Activated CD4-positive, CD25-positive, alpha-beta regulatory T cell treated with anti-CD3 and anti-CD28 coated beads, Interleukin-2, amount 50 U/mL, for 16 hours (primary cell): ENCODE measurements around the gene CMAS.
"Not testable (repeated sequence)": the region's sequence is repeated elsewhere in the genome, so short reads cannot be mapped to it uniquely, and the experiment has no call there.

Experiments used
- DNase-seq: peaks from one replicate; pipeline ENCODE4 v3.0.0-alpha.2; 2020; ENCODE audit warnings: low read depth, low spot score

The CMAS gene

DNA sequence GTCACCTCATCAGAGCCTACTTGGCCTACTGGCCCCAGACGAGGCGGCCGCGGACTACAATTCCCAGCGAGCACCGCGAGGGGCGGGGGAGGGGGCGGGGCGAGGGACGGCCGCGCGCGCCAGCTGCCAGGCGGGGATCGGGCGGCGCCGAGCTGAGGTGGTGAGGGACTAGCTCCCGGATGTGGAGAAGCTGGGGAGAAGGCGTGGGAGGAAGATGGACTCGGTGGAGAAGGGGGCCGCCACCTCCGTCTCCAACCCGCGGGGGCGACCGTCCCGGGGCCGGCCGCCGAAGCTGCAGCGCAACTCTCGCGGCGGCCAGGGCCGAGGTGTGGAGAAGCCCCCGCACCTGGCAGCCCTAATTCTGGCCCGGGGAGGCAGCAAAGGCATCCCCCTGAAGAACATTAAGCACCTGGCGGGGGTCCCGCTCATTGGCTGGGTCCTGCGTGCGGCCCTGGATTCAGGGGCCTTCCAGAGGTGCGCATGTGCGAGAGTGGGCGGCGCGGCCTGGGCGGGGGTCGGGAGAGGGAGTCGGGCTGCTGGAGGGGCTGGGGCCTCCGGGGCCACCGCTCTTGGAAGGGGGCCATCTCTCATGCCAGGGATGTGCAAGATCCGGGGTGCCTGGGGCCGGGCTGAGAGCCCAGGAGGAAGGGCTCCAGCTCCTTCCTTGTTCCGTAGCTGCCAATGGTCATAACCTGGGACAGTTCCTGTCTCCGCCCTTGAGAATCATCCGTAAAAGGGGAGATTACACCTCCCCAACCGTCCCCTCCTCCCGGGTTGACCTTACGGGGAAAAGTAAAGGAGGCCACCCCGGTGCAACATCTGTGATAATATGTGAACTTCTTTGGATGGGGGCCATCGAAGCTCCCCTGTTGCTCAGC is at the start of gene CMAS:
Gene CMAS, plus strand, starts transcription at position 129 of the 878 bp plus-strand sequence. Its CDS starts 86 bp downstream, at position 215.
- peak; percentile 56 for DNase-seq

DNA sequence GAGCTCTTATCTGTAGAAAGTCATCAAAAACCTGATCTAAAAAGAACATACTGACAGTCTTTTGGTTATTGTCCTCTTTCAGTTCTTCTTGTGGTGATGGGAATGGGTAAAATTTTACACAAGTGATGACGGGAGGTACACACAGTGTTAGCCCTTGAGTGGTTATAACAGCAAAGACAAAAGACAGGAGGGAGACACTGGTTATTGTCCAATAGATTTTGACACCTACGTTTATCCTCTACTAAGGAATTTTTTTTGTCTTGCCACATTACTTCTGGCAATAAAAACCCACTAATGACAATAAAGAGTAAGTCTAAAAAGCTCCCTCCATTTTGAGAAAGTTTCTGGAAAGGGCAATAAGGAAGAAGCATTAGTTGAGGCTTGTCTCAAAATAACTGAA is 47.7 kb upstream of the CMAS start:
- no peak for DNase-seq

DNA sequence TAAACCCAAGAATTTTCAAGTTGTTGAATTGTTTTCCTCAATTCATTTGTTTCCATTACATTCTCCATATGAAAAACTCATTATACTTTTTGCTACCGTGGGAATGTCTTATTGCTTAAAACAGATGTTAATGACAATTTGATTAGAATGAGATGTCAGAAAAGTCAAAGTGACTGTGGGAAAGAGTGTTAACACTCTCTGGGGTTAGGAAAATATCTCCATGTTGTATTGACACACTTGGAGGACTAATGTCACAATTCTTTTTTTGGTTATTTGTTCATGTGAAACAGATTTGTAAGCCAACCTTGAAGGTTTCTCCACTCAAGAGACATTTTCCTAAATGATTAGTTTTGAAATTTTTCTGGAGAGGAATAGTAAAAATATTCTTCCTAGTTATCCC is 47.2 kb upstream of the CMAS start:
- DNase-seq, result no peak

DNA sequence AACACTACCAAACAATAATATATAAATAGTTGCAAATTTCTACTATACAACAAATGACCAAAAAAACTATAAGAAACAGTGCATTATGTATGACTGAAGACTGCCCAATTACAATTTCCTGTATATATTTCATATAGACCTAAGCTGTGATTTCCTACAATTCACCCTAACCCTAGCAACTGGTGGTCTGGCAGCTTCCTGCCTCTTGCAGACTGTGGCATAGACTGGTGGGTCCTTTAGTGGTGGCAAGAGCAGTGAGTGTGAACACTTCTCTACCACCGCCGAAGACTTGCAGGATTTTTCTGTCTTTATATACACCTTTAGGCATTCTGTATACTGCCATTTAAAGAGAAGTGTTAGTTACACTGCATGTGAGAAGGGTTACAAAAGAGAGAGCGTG is 43.6 kb upstream of the CMAS start:
- no peak for DNase-seq

DNA sequence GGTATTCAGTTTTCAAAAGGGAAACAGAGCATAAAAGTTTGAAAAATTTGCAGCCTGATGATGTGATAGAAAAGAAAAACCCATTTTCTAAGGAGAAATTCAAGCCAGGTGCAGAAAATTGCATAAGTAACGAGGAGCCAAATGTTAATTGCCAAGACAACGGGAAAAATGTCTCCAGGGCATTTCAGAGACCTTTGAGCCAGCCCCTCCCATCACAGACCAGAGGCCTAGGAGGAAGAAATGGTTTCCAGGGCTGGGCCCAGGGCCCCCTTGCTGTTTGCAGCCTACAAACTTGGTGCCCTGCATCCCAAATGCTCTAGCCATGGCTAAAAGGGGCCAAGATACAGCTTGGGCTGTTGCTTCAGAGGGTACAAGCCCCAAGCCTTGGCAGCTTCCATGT is 38.2 kb upstream of the CMAS start:
- not testable (repeated sequence) for DNase-seq

DNA sequence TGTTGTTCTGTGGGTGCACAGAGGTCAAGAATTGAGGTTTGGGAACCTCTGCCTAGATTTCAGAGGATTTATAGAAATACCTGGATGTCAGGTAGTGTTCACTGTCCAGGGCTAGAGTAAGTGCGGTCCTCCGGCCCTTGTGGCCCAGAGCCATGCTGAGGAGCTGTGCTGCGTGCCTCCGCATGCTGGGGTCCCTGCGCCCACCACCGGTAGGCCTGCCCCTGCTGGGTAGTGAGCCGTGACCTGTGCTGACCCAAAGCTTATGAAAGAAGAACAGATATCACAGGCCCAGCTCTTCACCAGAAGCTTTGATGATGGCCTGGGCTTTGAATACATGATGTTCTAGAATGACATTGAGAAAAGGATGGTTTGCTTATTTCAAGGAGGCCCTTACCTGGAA is 37.8 kb upstream of the CMAS start:
- DNase-seq, result no peak

DNA sequence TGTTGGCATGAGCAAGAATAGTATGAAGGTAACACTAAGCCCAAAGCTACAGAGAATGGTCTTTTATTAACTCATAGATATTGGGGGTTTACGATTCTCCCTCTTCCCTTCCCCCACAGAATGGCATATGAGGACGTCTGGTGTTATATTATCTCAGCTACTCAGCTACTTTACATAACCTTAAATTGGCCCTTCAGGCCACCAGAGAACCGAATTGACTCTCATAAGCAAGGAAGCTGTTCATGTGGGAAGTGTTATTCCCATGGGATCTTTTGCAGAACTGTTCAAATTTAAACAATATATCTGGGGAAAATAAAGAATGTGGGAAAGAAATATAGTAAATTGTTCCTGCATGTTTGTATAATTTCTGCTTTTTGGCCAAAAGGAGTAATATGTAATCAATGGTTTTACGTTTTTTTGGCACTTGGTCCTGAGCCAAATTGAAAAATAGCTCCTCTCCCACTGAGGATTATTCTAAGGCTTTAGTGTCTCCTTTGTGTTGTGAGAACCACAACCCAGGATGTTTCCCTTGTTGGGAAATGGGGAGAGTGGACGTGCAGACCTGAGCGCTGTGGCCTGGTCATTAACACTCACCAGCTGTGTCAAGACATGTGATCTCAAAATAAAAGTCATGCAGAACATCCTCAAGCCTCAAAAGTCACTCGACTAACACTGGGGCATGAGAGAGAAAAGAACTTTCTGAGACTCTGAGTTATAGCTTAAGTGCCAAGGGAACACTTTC is 31.8 kb upstream of the CMAS start:
- DNase-seq, result no peak

DNA sequence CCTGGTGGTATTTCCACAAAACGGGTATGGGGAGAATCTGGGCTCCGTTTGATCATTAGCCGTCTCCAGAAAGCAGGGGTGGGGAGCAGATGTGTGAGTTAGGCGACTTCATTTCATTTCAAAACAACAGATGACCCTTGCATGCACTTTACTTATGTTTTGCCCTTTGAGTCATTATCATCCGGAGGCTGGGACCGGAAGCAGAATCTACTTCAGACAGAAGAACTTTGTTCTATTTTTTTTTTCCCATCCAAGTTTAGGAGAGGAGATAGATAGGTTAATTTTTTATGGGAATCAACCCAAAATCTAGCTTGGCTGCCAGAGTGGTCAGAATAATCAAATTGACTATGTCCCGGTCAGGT is 31.3 kb upstream of the CMAS start:
- DNase-seq, result no peak

DNA sequence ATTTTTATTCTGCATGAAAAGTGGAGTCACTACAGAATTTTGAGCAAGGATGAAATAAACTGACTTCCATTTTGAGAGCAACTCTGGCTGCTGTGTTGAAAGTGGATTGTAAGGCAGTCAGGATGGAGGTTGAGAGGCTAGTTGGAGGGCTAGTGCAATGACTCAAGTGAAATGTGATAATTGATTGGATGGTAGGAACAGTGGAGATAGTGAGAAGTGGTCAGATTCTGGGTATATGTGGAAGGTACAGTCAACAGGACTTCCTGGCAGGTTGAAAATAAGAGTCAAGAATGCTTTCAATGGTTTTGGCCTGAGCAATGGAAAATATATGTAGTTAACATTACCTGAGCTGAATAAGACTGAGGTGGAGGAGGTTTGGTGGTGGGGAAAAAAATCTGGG is 29.0 kb upstream of the CMAS start:
- DNase-seq, result no peak

DNA sequence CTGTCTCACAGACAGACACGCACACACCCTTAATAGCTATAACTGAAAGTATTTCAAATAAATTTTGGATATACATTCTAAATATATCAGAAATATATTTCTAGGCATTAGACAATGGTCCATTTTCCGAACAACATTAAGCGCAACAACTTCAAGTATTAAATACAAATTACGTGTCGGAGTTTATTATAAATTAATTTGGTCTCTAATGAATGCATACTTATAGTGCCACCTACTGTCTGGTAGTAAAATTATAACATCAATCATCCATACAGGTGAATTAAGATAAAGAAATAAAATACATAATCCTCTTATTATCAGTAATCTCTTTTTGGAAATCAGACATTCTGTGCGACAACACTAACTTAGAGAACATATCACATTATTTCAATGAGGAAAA is 27.2 kb upstream of the CMAS start:
- DNase-seq, result no peak

DNA sequence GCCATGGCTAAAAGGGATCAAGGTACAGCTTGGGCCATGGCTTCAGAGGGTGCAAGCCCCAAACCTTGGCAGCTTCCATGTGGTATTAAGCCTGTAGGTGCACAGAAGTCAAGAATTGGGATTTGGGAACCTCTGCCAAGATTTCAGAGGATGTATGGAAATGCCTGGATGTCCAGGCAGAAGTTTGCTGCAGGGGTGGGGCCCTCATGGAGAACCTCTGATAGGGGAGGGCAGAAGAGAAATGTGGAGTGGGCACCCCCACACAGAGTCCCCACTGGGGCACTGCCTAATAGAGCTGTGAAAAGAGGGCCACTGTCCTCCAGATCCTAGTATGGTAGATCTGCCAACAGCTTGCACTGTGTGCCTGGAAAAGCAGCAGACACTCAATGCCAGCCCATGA is 22.5 kb upstream of the CMAS start:
- not testable (repeated sequence) for DNase-seq

DNA sequence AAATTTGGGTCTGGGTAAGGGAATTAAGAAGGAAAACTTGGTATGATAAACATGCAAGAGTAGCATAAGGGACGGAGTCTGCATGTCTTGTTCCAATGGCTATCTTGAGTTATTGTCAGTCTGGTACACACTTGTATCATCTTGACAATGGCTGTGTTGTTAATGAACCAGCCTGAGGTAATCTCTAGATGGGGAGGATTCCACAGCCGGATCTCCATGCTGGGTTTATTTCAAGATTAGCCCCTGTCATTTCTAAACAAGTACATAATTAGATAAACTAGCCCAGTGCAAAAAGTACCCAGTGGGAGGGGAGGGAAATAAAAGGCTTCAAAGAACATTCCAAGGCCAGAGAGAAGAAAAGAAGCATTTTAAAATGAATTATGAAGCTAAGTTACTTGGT is 16.5 kb upstream of the CMAS start:
- DNase-seq, result no peak

DNA sequence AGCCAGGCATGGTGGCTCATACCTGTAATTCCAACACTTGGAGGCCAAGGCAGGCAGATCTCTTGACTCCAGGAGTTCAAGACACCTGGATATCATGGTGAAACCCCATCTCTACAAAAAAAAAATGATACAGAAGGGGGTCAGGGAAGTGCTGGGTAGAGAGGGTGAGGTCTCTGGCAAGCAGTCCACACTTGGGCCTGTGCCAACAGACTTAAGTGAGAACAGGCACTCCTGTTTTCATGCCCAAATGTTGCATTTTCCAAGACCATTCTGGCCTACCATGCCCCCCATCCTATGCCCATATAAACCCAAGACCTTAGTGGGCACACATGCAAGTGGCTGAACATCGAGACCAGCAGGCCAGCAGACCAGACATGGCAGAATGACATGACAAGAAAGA is 16.0 kb upstream of the CMAS start:
- DNase-seq, result no peak

DNA sequence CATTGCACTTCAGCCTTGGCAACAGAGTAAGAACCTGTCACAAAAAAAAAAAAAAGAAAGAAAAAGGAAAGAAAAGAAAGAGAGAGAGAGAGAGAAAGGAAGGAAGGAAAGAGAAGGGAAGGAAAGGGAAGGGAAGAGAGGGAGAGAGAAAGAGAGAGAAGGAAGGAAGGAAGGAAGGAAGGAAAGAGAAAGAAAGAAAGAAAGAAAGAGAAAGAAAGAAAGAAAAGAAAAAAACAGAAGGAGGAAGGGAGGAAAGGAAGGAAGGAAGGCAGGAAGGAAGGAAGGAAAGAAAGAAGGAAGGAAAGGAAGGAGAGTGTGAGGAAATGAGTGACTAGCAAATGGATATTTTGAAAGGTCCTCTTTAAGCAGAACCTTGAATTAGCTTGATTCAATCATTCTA is 13.3 kb upstream of the CMAS start:
- no peak for DNase-seq

DNA sequence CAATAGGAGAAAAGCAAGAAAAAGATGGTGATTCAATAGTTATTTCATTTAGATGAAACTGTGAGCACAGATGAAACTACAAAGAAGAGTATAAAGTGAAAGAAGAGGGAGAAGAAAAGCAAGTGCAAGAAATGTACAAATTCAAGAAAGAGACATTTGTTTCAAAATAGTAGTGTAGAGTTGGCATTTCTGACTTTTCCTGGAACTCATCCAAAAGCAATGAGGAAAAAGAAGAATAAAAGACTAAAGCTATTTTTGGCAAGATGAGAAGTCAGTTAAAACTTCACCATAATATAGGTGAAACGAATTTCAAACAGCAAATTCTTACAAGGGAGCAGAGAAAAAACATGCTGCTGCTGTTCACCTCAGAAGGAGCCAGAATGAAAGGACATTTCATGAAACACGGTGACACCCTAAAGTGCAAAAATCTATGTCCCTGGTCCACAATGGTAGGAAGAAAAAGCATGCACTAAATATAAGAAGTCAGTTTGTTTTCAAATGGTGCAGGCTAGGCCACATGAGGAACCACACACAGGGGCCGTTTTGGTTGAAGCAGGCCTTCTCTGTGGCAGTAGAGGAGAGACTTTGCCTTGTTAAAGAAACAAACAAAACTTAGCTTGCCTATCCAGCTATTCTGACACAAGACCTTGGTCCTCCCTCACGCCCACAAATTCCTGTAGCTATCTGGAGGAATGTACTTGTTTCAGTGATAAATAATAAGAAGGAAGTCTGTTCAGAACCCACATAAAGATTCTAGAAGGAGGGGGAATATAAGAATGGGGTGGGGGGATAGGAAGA is 11.1 kb upstream of the CMAS start:
- DNase-seq, result no peak

DNA sequence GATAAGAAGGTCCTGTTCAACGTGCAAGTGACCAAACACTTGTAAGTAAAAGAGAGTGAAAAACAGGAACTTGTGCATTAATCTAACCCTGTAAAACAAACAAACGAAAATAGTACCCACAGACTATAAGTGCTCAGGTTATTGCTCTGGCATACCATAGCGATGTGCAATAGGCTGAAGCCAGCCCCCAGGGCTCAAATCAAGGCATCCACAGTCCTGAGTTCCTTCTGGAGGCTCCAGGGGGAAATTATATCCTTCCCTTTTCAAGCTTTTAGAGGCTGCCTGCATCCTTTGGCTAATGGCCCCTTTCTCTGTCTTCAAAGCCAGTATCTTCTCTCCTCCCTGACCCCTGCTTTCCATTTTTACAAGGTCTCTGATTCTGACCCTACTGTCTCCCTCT is 8.1 kb upstream of the CMAS start:
- DNase-seq, result no peak

DNA sequence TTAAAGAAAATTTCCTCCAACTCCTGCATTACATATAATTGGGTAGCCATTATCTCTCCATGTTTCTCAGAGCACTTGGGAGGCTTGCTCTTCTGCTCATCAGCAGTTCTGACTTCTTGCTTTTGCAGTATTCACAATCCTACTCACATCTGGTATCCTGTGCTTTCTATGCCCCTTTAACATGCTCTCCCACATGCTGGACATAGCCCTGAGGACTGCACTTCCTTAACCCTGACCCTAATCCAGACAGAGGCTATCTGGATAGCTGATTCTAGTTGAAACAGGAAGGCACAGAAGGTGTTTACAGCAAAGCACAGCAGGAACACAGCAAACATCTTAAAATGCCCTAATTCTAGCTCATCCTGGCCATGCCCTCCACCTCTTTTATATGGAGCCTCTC is 7.3 kb upstream of the CMAS start:
- no peak for DNase-seq

DNA sequence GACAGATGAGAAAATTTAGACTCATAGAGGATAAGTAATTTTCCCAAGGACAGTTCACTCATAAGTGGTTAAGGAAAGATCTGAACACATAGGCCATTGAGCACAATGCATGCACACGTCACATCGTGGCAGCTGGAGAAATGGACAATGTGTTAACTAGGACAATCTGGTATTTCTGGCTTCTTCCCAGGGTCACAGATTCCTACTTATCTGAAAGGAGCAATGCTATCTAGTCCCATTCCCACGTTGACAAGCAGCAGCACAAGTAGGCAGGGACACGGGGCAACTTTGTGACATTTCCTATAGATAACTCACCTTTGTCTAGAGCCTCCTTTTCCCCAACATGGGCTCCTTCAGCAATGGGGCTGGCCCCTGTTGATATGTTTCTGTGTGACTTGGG is 6.7 kb upstream of the CMAS start:
- no peak for DNase-seq

DNA sequence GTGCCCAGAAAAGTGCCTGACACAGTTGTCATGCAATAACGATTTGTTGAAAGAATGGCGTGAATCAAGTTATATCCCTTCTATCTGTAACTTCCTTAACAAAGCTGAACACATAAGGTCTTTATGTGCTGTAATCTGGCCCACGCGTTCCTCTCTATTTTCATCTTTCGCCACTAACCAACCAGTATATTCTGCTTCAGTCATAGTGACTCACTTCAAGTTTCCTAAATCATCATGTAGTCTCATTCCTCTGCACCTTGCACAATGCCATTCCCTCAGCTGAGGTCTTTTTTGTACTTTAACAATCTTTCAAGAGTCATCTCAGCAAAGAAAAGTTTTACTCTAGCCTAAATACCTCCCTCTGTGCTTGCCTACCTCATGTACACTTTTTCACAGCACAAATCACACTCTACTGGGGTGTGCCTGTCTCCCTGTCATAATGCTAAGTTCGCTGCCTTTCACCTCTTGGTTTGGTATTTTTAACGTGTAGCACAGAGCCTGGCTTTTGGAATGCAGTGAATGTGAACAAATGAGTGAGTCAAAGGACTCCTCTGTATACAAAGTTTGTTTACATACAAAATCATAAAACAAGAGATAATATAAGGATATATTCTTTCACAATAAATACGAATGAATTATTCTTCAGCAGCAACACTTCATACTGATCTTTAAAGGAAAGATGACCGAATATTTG is 2.9 kb upstream of the CMAS start:
- no peak for DNase-seq

DNA sequence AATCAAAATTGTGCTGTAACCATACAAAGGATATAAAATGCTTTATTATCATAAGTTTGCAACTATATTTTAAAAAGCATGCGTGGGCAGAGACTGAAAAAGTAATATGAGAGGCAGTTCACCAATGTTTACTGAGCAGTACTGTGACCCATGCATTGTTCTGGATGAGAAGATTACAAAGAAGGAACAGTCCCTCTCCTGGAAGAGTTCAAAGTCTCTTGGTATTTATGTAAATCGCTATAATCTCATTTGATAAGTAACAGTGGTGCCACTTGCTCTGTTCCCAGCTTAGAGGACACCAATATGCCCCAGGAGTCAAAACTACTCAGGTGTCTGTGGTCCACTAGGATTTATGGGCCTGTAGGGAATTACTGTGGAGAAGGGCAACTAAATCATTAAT is 2.1 kb upstream of the CMAS start:
- DNase-seq, result no peak

DNA sequence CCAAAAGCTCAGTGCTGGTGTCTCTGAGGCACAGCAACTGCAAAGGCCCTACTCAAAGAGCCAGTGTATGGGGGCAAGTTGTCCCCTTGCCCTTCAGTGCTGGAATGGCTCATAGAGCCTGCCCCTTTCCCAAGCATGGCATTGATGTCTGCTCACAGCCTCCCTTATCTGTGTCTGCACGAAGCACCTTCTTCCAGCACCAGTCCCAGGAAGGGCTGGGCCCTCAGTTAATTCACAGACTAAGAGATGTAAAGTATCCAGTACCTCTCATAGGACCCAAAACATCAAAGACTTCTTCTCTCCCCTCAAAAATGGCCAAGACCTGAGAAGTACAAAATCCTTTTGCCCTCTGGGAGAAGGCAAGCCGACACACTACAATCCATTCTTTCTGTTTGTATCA is 1.6 kb upstream of the CMAS start:
- no peak for DNase-seq

DNA sequence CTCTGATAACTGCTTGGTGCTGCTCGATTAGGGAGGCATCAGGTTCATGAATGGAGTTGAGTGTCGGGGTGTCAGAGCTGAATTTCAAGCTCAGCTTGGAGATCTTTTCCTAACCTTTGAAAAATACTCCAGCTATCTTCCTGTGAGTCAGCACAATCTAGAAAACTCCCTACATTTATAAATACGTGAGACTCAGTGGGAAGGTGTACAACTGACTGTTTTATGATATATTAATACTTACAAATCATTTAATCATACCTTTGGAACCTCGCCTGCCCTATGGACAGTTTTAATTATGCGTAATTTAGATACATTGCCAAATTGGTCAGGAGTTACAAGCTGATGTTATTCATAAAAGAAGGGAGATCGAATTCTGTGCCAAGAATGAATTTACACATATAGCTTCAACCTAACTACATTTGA is 961 bp downstream of the CMAS start:
- no peak for DNase-seq
